Adipocyte (in vitro differentiated cells): Measurements from ENCODE around the gene OAS3.

ENCODE experiments used
- DNase-seq: peaks from one replicate; pipeline ENCODE4 v3.0.0-alpha.2; 2015; ENCODE audit warnings: low read depth
- H3K27me3 ChIP-seq: replicated peaks from 2 replicates; pipeline ENCODE4 v1.7.0; 2013; ENCODE audit warnings: mild to moderate bottlenecking, low read length, moderate library complexity; ENCODE audit not compliant: control insufficient read depth, insufficient read depth
- H3K36me3 ChIP-seq: 2 replicates; pipeline ENCODE4 v1.7.0; 2013; ENCODE audit warnings: low read length, mild to moderate bottlenecking, moderate library complexity; ENCODE audit not compliant: control insufficient read depth, insufficient read depth, severe bottlenecking
- H3K4me1 ChIP-seq: 2 replicates; pipeline ENCODE4 v1.7.0; 2013; ENCODE audit warnings: mild to moderate bottlenecking, low read length, moderate library complexity; ENCODE audit not compliant: control insufficient read depth, insufficient read depth
- H3K4me3 ChIP-seq: 2 replicates; pipeline ENCODE4 v1.7.0; 2013; ENCODE audit warnings: mild to moderate bottlenecking, low read length, moderate library complexity
- H3K9ac ChIP-seq: 2 replicates; pipeline ENCODE4 v1.7.0; 2013; ENCODE audit warnings: mild to moderate bottlenecking, low read length, moderate library complexity
- H3K9me3 ChIP-seq: 2 replicates; pipeline ENCODE4 v1.7.0; 2013; ENCODE audit warnings: mild to moderate bottlenecking, low read length, moderate library complexity; ENCODE audit not compliant: control insufficient read depth

OAS3 gene

DNA sequence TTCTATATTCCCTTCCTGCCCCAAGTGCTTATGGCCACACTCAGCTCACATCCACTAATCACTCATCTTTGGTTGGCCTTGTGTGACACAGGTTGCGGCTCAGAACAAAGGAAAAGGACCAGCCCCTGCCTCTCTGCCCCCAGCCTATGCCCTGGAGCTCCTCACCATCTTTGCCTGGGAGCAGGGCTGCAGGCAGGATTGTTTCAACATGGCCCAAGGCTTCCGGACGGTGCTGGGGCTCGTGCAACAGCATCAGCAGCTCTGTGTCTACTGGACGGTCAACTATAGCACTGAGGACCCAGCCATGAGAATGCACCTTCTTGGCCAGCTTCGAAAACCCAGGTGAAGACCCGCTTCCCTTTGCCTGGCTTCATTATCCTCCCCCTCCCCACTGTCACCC lies 24.3 kb downstream of the OAS3 start:
- Histone ChIP-seq H3K9me3 (no peaks in the 10 kb centered on the region), H3K36me3 (peaks cover 6% of the 10 kb centered on the region), H3K4me3 (no peak overlapping the region), H3K4me1 (peaks cover 4% of the 10 kb centered on the region), H3K9ac (no peak overlapping the region), H3K27me3 (no peaks in the 10 kb centered on the region)
- DNase-seq = no peak

DNA sequence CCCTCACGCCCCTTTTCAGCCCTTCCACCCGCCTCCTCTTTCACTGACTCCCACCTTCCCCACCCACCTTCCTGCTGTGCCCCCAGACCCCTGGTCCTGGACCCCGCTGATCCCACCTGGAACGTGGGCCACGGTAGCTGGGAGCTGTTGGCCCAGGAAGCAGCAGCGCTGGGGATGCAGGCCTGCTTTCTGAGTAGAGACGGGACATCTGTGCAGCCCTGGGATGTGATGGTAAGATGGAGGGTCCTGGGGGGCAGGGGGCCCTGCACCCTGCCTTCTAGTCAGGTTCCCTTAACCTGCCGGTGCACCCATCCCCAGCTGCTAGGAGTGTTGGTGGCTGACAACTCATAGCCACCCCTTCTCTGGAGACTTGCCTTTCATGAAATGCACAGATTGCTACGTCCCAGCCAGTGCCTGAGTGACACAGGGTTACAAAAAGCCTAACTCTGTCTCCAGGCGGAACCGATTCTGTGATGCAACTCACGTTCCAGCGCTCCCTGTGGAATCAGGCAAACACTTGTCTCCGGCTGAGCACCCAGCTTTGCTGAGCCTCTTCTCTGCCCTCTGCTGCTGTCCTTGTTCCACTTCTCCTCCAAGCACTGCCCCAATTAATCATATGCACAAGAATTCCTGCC lies 25.1 kb downstream of the OAS3 start:
- no peak for DNase-seq
- Histone ChIP-seq H3K4me1 (peaks cover 4% of the 10 kb centered on the region), H3K4me3 (no peak overlapping the region)

DNA sequence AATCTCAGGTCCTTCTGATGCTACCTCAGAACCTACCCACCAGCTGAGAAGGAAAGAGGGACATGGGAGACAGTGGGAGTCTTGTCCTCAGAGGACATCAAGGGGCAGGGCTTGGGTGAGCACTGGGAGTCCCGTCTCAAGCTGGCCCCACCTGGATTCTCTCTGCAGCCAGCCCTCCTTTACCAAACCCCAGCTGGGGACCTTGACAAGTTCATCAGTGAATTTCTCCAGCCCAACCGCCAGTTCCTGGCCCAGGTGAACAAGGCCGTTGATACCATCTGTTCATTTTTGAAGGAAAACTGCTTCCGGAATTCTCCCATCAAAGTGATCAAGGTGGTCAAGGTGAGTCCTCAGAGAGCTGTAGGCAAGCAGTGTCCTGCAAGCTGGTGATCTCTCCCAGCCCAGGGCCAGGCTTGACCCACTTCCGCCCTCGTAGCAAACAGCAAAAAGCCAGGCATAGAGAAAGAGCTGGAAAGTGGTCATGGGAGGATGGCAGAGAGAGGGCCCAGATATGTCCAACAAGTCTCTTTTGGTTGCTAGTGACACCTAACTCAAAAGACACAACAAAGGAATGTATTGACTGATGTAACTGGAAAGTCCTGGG lies 25.9 kb downstream of the OAS3 start:
- Histone ChIP-seq H3K4me3 (no peak overlapping the region), H3K27me3 (no peaks in the 10 kb centered on the region), H3K36me3 (peaks cover 6% of the 10 kb centered on the region), H3K9me3 (no peaks in the 10 kb centered on the region), H3K9ac (no peak overlapping the region), H3K4me1 (peaks cover 4% of the 10 kb centered on the region)
- DNase-seq = no peak

More for the DNA sequence above, 25.1 kb downstream of the OAS3 start:
- H3K27me3 ChIP-seq = no peaks in the 10 kb centered on the region
- H3K9ac ChIP-seq = no peak overlapping the region
- no peaks in the 10 kb centered on the region for H3K9me3 ChIP-seq
- peaks cover 6% of the 10 kb centered on the region for H3K36me3 ChIP-seq

DNA sequence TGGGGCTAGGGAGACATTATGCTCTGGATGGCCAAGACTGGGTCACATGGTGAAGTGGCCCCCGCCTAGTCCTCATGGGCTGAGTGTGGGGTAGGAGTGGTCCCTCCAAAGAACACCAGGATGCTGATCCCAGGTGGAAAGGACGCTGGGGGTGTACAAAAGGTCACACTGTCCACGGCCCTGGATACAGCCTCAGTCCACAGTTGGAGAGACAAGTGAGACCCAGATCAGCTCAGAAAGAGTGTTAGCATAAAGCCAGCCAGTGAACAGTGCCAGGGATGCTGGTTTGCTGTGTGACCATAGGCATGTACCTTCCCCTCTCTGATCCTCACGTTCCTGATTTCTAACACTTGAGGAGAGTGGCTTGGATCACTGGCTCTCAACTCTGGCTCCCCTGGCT lies 26.6 kb downstream of the OAS3 start:
- Histone ChIP-seq H3K9ac (no peak overlapping the region), H3K9me3 (no peaks in the 10 kb centered on the region), H3K4me1 (peaks cover 4% of the 10 kb centered on the region), H3K36me3 (peaks cover 9% of the 10 kb centered on the region), H3K27me3 (no peaks in the 10 kb centered on the region), H3K4me3 (no peak overlapping the region)
- DNase-seq = no peak

DNA sequence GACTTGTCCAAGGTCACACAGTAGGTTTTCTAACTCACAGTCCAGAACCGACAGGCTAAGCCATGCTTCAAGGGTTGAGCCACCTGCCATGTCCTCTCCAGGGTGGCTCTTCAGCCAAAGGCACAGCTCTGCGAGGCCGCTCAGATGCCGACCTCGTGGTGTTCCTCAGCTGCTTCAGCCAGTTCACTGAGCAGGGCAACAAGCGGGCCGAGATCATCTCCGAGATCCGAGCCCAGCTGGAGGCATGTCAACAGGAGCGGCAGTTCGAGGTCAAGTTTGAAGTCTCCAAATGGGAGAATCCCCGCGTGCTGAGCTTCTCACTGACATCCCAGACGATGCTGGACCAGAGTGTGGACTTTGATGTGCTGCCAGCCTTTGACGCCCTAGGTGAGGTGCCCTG lies 27.4 kb downstream of the OAS3 start:
- peaks cover 12% of the 10 kb centered on the region for H3K36me3 ChIP-seq
- peaks cover 4% of the 10 kb centered on the region for H3K4me1 ChIP-seq
- no peaks in the 10 kb centered on the region for H3K9me3 ChIP-seq
- H3K27me3 ChIP-seq = no peaks in the 10 kb centered on the region
- DNase-seq = no peak
- no peak overlapping the region for H3K4me3 ChIP-seq
- H3K9ac ChIP-seq = no peak overlapping the region

DNA sequence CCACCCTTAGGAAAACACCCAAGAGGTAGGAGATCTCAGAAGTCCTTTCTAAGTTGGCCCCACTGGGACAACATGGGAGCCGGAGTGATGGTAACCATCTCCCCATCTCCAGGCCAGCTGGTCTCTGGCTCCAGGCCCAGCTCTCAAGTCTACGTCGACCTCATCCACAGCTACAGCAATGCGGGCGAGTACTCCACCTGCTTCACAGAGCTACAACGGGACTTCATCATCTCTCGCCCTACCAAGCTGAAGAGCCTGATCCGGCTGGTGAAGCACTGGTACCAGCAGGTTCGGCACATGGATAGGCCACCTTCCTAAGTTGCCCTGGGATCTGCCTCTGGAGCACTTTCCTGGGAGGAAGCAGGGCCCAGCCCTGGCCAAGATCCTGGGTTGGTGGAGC lies 29.0 kb downstream of the OAS3 start:
- H3K36me3 ChIP-seq = peaks cover 6% of the 10 kb centered on the region
- H3K27me3 ChIP-seq = no peaks in the 10 kb centered on the region
- no peaks in the 10 kb centered on the region for H3K9me3 ChIP-seq
- DNase-seq = no peak
- no peak overlapping the region for H3K9ac ChIP-seq
- peaks cover 4% of the 10 kb centered on the region for H3K4me1 ChIP-seq
- no peak overlapping the region for H3K4me3 ChIP-seq

DNA sequence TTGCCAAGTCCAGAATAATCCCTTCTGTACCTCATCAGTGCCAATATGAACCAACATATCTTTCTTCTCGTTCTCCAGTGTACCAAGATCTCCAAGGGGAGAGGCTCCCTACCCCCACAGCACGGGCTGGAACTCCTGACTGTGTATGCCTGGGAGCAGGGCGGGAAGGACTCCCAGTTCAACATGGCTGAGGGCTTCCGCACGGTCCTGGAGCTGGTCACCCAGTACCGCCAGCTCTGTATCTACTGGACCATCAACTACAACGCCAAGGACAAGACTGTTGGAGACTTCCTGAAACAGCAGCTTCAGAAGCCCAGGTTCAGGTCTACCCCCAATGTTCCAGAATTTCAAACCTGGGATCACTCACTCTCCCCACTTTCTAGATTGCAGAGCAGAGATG lies 29.6 kb downstream of the OAS3 start:
- Histone ChIP-seq H3K27me3 (no peaks in the 10 kb centered on the region), H3K36me3 (peaks cover 6% of the 10 kb centered on the region), H3K9ac (no peak overlapping the region), H3K4me3 (no peak overlapping the region), H3K4me1 (peaks cover 4% of the 10 kb centered on the region), H3K9me3 (no peaks in the 10 kb centered on the region)
- DNase-seq = no peak

DNA sequence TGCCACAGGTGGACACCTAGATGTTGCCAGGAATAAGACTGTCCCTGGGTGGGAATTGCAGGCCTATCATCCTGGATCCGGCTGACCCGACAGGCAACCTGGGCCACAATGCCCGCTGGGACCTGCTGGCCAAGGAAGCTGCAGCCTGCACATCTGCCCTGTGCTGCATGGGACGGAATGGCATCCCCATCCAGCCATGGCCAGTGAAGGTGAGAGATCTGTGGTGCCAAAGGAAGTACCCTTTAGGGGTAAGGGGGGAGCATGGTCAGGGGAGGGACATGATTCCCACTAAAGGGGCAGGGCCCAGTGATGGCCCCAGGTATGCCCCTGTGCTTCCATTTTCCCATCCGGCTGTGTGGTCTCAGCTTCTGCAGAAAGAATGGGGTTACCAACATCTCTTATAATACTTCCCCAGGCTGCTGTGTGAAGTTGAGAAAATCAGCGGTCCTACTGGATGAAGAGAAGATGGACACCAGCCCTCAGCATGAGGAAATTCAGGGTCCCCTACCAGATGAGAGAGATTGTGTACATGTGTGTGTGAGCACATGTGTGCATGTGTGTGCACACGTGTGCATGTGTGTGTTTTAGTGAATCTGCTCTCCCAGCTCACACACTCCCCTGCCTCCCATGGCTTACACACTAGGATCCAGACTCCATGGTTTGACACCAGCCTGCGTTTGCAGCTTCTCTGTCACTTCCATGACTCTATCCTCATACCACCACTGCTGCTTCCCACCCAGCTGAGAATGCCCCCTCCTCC lies 31.5 kb downstream of the OAS3 start:
- H3K9me3 ChIP-seq = no peaks in the 10 kb centered on the region

DNA sequence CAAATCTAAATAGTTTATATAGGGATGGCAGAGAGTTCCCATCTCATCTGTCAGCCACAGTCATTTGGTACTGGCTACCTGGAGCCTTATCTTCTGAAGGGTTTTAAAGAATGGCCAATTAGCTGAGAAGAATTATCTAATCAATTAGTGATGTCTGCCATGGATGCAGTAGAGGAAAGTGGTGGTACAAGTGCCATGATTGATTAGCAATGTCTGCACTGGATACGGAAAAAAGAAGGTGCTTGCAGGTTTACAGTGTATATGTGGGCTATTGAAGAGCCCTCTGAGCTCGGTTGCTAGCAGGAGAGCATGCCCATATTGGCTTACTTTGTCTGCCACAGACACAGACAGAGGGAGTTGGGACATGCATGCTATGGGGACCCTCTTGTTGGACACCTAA lies 32.1 kb downstream of the OAS3 start:
- no peak for DNase-seq
- Histone ChIP-seq H3K9ac (no peak overlapping the region), H3K27me3 (no peaks in the 10 kb centered on the region), H3K4me1 (no peaks in the 10 kb centered on the region), H3K36me3 (peaks cover 6% of the 10 kb centered on the region), H3K4me3 (no peak overlapping the region), H3K9me3 (no peaks in the 10 kb centered on the region)

More for the DNA sequence above, 31.5 kb downstream of the OAS3 start:
- Histone ChIP-seq H3K9ac (no peak overlapping the region), H3K4me1 (no peaks in the 10 kb centered on the region), H3K36me3 (peaks cover 6% of the 10 kb centered on the region), H3K4me3 (no peak overlapping the region), H3K27me3 (no peaks in the 10 kb centered on the region)
- no peak for DNase-seq

DNA sequence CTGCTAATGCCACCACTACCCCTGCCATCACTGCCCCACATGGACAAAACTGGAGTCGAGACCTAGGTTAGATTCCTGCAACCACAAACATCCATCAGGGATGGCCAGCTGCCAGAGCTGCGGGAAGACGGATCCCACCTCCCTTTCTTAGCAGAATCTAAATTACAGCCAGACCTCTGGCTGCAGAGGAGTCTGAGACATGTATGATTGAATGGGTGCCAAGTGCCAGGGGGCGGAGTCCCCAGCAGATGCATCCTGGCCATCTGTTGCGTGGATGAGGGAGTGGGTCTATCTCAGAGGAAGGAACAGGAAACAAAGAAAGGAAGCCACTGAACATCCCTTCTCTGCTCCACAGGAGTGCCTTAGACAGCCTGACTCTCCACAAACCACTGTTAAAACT lies 33.0 kb downstream of the OAS3 start:
- peaks cover 6% of the 10 kb centered on the region for H3K36me3 ChIP-seq
- H3K27me3 ChIP-seq = no peaks in the 10 kb centered on the region
- DNase-seq = no peak

DNA sequence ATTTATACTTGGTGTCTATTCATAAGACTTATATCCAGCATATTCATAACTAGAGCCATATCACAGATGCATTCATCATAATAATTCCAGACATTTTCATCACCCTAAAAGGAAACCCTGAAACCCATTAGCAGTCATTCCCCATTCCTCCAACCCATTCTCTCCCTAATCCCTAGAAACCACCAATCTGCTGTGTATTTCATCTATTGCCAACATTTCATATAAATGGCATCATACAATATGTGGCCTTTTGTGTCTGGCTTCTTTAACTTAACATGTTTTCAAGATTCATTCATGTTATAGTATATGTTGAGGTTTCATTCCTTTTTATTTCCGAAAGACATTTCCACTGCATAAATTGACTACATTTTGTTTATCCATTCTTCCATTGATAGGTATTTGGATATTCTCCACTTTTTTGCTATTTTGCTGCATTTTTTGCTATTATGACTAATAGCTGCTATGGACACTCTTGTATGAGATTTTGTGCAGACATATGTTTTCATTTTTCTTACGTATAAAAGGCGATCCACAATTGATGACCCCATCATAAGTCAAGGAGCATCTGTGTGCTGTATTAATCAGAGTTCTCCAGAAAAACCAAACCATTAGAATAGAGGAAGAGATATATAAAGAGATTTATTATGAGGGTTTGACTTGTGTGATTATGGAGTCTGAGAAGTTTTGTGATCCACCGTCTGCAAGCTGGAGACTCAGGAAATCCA lies 34.9 kb downstream of the OAS3 start:
- Histone ChIP-seq H3K4me3 (no peak overlapping the region), H3K27me3 (no peaks in the 10 kb centered on the region), H3K36me3 (peaks cover 6% of the 10 kb centered on the region), H3K9ac (no peak overlapping the region), H3K9me3 (no peaks in the 10 kb centered on the region), H3K4me1 (peaks cover 7% of the 10 kb centered on the region)
- no peak for DNase-seq

More for the DNA sequence above, 33.0 kb downstream of the OAS3 start:
- no peak overlapping the region for H3K4me3 ChIP-seq
- H3K4me1 ChIP-seq = no peaks in the 10 kb centered on the region
- no peaks in the 10 kb centered on the region for H3K9me3 ChIP-seq
- no peak overlapping the region for H3K9ac ChIP-seq
